Common myeloid progenitor, CD34-positive (primary cell): ENCODE results near the gene TPRKB.

Experiments used
- CTCF ChIA-PET: fragments of 350-600 bp; sonication (Branson Sonifier 250); formaldehyde crosslinking; loops from one replicate; lab custom pipeline; 2021; ENCODE audit warnings: antibody characterized with exemption; lab: Charles Lee
- POLR2A ChIA-PET: fragments of 350-600 bp; sonication (Branson Sonifier 250); formaldehyde crosslinking; loops from one replicate; lab custom pipeline; 2021; ENCODE audit warnings: antibody characterized with exemption; lab: Charles Lee
- DNase-seq, 3 donors: peaks; one replicate each; pipeline versions ENCODE4 v3.0.0 to v3.0.0-alpha.2; 2013
- H3K27ac ChIP-seq, 2 experiments: 1 replicate in 1 of 2; 2 replicates in 1 of 2; pipeline ENCODE4 v1.7.0; 2013; ENCODE audit warnings: inconsistent platforms in 2 of 2, low read length in 2 of 2, mild to moderate bottlenecking in 2 of 2, low read depth in 1 of 2, moderate library complexity in 1 of 2; ENCODE audit not compliant: severe bottlenecking in 2 of 2, insufficient read depth in 1 of 2, poor library complexity in 1 of 2
- H3K27me3 ChIP-seq, 5 experiments: replicated peaks in 2 of 5; 1 replicate in 3 of 5; 2 replicates in 2 of 5; pipeline versions ENCODE4 v1.6.1 to v1.7.0; 2013; ENCODE audit warnings: low read length in 4 of 5, mild to moderate bottlenecking in 2 of 5, moderate library complexity in 2 of 5, inconsistent platforms in 1 of 5; ENCODE audit not compliant: insufficient read depth in 5 of 5, control insufficient read depth in 4 of 5
- H3K36me3 ChIP-seq, 4 experiments: 1 replicate in 2 of 4; 2 replicates in 2 of 4; pipeline versions ENCODE4 v1.6.1 to v1.7.0; 2013; ENCODE audit warnings: low read length in 3 of 4, control low read depth in 1 of 4, mild to moderate bottlenecking in 1 of 4; ENCODE audit not compliant: control insufficient read depth in 4 of 4, insufficient read depth in 4 of 4
- H3K4me1 ChIP-seq, 4 experiments: 1 replicate in 3 of 4; 2 replicates in 1 of 4; pipeline versions ENCODE4 v1.6.1 to v1.7.1; 2013; ENCODE audit warnings: low read length in 3 of 4, mild to moderate bottlenecking in 3 of 4, control low read depth in 1 of 4, inconsistent platforms in 1 of 4, moderate library complexity in 1 of 4; ENCODE audit not compliant: control insufficient read depth in 4 of 4, insufficient read depth in 4 of 4; ENCODE audit errors: control extremely low read depth in 1 of 4
- H3K4me3 ChIP-seq, 7 experiments: 1 replicate in 4 of 7; 2 replicates in 3 of 7; pipeline versions ENCODE4 v1.5.1 to v1.7.0; 2013; ENCODE audit warnings: mild to moderate bottlenecking in 7 of 7, low read length in 6 of 7, moderate library complexity in 6 of 7, inconsistent platforms in 2 of 7, low read depth in 2 of 7, control low read depth in 1 of 7; ENCODE audit not compliant: insufficient read depth in 4 of 7, control insufficient read depth in 1 of 7; ENCODE audit errors: extremely low read depth in 1 of 7
- H3K9me3 ChIP-seq, 5 experiments: 1 replicate in 4 of 5; 2 replicates in 1 of 5; pipeline versions ENCODE4 v1.6.1 to v1.7.1; 2013; ENCODE audit warnings: low read length in 4 of 5, mild to moderate bottlenecking in 2 of 5, inconsistent platforms in 1 of 5, low read depth in 1 of 5, moderate library complexity in 1 of 5; ENCODE audit not compliant: control insufficient read depth in 4 of 5, insufficient read depth in 2 of 5; ENCODE audit errors: control extremely low read depth in 1 of 5
- WGBS: methylation state at CpG from one replicate; pipeline ENCODE4 v1.1.5; 2013; ENCODE audit not compliant: insufficient coverage; 5-methylcytosine and 5-hydroxymethylcytosine counted together

The TPRKB gene

DNA sequence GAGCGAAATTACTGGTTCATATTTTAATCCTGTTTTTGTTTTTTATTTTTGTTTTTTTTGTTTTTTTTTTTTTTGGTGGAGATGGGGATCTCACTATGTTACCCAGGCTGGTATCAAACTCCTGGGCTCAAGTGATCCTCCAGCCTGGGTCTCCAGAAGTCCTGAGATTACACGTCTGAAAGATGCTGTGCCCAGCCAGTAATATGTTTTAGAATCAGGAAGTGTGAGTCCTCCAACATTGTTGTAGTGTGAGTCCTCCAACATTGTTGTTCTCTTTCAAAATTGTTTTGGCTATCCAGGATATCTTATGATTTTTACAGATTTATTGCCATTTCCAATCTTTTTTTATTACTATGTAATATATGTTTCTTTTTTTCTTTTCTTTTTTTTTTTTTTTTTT is 23.1 kb downstream of the TPRKB start:
- H3K36me3 ChIP-seq = no peaks in the 10 kb centered on the region
- no peak overlapping the region for H3K4me3 ChIP-seq
- H3K27ac ChIP-seq = no peak overlapping the region
- 100% methylated on average over 1 of the region's 2 CpGs for WGBS
- peaks cover 0 to 5% (median 0%) of the 10 kb centered on the region in 5 experiments for H3K9me3 ChIP-seq
- ChIA-PET CTCF (no interaction called here), POLR2A (no interaction called here)
- H3K4me1 ChIP-seq = peaks cover 0 to 19% (median 3%) of the 10 kb centered on the region in 4 experiments
- DNase-seq = no peak
- H3K27me3 ChIP-seq = no peaks in the 10 kb centered on the region

DNA sequence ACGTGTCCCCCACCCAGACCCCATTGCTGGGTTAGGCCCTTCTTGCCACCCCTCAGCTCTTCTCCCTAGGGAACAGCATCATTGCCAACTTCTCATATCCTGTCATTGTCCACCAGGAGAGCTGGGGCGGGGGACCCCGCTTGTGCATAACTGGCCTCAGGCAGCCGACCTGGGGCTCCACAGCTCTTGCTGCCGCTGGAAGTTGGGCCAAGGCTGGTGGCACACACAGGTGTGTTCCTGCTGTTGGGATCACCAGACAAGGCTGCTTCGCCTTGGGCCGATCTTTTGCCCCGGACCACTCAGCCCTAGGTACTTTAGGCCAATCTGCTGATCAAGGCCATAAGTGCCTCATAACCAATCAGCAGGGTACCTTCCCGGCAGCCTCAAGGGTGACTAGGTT is 28.6 kb downstream of the TPRKB start:
- WGBS = 97% methylated on average over 8 of the region's 9 CpGs
- no peaks in the 10 kb centered on the region for H3K36me3 ChIP-seq
- H3K9me3 ChIP-seq = peaks cover 0 to 1% (median 0%) of the 10 kb centered on the region in 5 experiments
- POLR2A ChIA-PET = no interaction called here
- no peak for DNase-seq
- no peaks in the 10 kb centered on the region for H3K27me3 ChIP-seq
- no peak overlapping the region for H3K4me3 ChIP-seq
- CTCF ChIA-PET = no interaction called here
- H3K27ac ChIP-seq = no peak overlapping the region
- H3K4me1 ChIP-seq = peaks cover 4 to 48% (median 24%) of the 10 kb centered on the region in 4 experiments

DNA sequence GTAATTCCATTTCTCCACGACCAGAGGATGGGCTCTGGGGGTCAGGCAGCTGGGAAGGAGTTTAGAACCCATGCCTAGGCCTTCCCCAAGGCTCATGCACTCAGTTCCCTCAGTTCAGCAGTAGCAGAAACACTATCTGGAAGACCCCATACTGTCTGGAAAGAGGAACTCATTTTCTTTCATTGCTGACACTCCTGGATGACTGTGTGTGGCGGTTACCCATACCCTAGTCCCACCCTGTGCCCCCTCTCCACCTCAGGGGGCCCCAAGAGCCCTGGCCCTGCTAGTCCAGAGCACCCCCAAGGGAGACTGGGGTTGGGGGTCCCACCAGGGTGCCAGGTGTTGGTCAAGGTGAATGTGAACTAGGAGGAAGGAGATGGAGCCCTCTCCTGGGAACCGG is 29.5 kb downstream of the TPRKB start:
- Histone ChIP-seq H3K4me1 (peaks cover 4 to 57% (median 32%) of the 10 kb centered on the region in 4 experiments), H3K36me3 (no peaks in the 10 kb centered on the region), H3K9me3 (no peaks in the 10 kb centered on the region), H3K27me3 (no peaks in the 10 kb centered on the region), H3K4me3 (no peak overlapping the region), H3K27ac (no peak overlapping the region)
- peak in 2 of 3 donors; percentile 53 to 70 for DNase-seq
- ChIA-PET POLR2A (no interaction called here), CTCF (no interaction called here)
- 88% methylated on average over 1 of the region's 3 CpGs for WGBS

DNA sequence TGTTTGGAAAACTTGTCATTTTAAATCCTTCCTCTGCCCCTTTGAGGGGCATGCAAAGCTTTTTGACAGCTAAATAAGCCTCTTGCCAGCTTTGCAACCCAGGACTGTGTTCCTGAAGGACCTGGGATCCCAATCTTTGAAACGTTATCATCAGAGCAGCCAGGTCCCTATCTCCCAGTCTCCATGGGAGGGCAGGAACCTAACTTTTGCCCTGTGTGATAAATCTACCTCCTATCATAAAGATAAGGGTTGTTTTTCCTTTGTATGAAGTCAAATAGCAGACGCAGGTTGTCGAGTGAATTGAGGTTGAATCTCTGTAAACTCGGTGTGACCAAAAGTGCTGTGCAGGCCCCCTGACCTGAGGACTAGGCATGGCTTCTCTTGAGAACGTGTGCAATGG is 30.1 kb downstream of the TPRKB start:
- no peak overlapping the region for H3K4me3 ChIP-seq
- ChIA-PET POLR2A (no interaction called here), CTCF (interaction anchor here (0.7 kb wide), 1 partner anchor 49 kb away, joined by 3 read pairs; no protein-coding TSS in a partner anchor)
- H3K9me3 ChIP-seq = no peaks in the 10 kb centered on the region
- H3K27ac ChIP-seq = no peak overlapping the region
- peaks cover 4 to 63% (median 37%) of the 10 kb centered on the region in 4 experiments for H3K4me1 ChIP-seq
- DNase-seq = no peak
- H3K27me3 ChIP-seq = no peaks in the 10 kb centered on the region
- WGBS = 92% methylated on average over 5 of the region's 5 CpGs
- H3K36me3 ChIP-seq = no peaks in the 10 kb centered on the region

DNA sequence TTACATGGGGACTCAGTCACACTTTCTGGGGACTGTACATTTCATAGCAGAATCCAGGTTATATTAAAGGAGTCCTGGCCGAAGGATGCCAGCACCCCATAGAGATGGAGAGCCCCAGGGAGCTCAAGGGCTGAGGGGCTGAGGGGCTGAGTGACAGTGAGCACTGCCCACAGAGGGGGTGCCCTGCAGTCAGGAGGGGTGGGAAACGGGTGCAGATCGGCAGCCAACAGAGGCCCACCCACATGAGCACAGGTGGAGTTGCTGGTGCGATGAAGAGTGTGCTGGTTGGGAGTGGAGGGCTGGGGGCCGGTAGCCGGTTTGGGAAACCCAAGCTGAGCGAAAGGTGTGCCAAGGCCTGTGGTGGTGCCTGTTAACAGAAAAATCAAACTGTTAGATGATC is 32.1 kb downstream of the TPRKB start:
- H3K4me3 ChIP-seq = peak overlapping the region in 1 of 7 experiments; percentile 3
- CTCF ChIA-PET = interaction anchor here (0.9 kb wide), 1 partner anchor 75 kb away, joined by 3 read pairs; the partner anchor contains the start of gene DUSP11
- peaks cover 9 to 81% (median 56%) of the 10 kb centered on the region in 4 experiments for H3K4me1 ChIP-seq
- WGBS = 94% methylated on average over 7 of the region's 7 CpGs
- no peaks in the 10 kb centered on the region for H3K36me3 ChIP-seq
- H3K27ac ChIP-seq = no peak overlapping the region
- POLR2A ChIA-PET = no interaction called here
- DNase-seq = no peak
- no peaks in the 10 kb centered on the region for H3K27me3 ChIP-seq
- H3K9me3 ChIP-seq = no peaks in the 10 kb centered on the region

DNA sequence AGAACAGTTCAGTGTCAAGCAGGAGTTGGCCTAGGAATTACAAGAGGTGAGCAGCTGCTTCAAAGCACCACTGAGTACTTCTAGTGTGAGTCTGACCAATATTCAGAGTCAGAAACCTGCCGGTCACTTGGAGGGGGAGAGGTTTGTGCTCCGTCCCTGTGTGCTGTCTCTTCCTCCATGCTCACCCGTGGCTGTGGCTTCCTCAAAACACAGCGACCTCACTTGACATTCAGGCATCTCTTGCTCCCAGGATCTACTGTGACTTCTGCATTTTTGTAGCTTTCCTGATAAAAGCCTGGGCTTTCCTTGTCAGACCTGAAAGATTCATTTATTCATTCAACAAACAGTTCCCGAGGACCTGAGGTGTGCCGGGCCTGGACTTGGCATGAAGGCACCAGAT is 32.9 kb downstream of the TPRKB start:
- WGBS = 6% methylated on average over 3 of the region's 6 CpGs
- H3K27ac ChIP-seq = no peak overlapping the region
- ChIA-PET POLR2A (no interaction called here), CTCF (interaction anchor here (0.9 to 1.0 kb wide), 2 partner anchors 10 to 75 kb away, joined by 3 to 4 read pairs; partner anchors contain the start of gene DUSP11)
- H3K27me3 ChIP-seq = no peaks in the 10 kb centered on the region
- peak overlapping the region in 1 of 7 experiments; percentile 3 for H3K4me3 ChIP-seq
- DNase-seq = peak in 1 of 3 donors; percentile 25
- H3K36me3 ChIP-seq = no peaks in the 10 kb centered on the region
- peaks cover 9 to 83% (median 59%) of the 10 kb centered on the region in 4 experiments for H3K4me1 ChIP-seq
- H3K9me3 ChIP-seq = no peaks in the 10 kb centered on the region

DNA sequence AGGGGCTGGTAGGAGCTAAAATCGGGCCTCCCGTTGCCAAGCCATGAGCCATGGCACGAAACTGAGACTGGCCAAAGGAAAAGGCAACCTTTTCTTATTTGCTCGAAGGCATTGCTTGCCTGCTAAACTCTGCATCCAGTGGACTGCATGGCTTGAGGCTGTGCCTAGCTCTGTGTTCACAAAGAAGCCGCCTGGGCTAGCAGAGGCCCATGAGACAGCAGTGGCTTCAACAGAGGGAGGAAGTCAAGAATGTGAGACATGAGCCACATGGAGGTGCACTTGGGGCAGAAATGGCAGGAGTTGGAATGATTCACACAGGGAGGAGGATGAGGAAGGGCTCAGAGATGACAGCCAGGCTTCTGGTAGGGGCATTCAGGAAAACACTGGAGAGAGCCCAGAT is 33.5 kb downstream of the TPRKB start:
- Histone ChIP-seq H3K4me1 (peaks cover 9 to 78% (median 59%) of the 10 kb centered on the region in 4 experiments), H3K36me3 (no peaks in the 10 kb centered on the region), H3K27ac (no peak overlapping the region), H3K4me3 (peak overlapping the region in 1 of 7 experiments; percentile 11), H3K9me3 (no peaks in the 10 kb centered on the region), H3K27me3 (no peaks in the 10 kb centered on the region)
- CTCF ChIA-PET = interaction anchor here (1.0 kb wide), 1 partner anchor 10 kb away, joined by 4 read pairs; no protein-coding TSS in a partner anchor
- POLR2A ChIA-PET = interaction anchor here (0.6 kb wide), 1 partner anchor 416 kb away, joined by 4 read pairs; no protein-coding TSS in a partner anchor
- no peak for DNase-seq
- 95% methylated on average over 4 of the region's 5 CpGs for WGBS
